ENCODE measurements around the gene PTPRF.

DNA sequence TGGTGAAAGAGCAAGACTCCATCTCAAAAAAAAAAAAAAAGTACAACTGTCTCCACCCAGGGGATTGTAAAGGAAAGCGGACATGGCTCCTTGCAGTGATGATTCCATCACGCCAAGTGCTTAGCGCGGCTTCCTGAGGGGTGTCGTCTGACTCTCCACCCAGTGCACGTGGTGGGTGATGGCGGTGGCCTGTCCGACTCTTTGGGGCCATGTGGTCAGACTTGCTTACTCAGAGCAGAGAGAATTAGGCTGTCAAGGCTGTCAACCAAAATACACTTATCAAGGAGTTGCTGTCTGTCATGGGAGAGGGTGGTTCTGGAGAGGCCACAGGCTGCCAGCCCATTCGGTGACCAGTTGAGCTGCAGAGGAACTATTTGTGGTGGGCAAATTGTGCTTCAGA is 49.4 kb downstream of the PTPRF start:
- TF ChIP-seq, protein P1, sequence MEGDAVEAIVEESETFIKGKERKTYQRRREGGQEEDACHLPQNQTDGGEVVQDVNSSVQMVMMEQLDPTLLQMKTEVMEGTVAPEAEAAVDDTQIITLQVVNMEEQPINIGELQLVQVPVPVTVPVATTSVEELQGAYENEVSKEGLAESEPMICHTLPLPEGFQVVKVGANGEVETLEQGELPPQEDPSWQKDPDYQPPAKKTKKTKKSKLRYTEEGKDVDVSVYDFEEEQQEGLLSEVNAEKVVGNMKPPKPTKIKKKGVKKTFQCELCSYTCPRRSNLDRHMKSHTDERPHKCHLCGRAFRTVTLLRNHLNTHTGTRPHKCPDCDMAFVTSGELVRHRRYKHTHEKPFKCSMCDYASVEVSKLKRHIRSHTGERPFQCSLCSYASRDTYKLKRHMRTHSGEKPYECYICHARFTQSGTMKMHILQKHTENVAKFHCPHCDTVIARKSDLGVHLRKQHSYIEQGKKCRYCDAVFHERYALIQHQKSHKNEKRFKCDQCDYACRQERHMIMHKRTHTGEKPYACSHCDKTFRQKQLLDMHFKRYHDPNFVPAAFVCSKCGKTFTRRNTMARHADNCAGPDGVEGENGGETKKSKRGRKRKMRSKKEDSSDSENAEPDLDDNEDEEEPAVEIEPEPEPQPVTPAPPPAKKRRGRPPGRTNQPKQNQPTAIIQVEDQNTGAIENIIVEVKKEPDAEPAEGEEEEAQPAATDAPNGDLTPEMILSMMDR (IDR thresholded peaks at IDR 0.05): no peak
- no peak for TF ChIP-seq ZFX (IDR thresholded peaks at IDR 0.05; ENCODE audit: borderline replicate concordance)

Measured in 22Rv1 (cell line).